GM18511 (cell line): ENCODE data around the gene KCNQ1OT1.
"Not testable (repeated sequence)": the region's sequence is repeated elsewhere in the genome, so short reads cannot be mapped to it uniquely, and the experiment has no call there.

ENCODE experiments used
- ATAC-seq: cut with Tn5 transposase; IDR thresholded peaks from one replicate; pipeline ENCODE4 v1.9.1; 2021; ENCODE audit warnings: mild to moderate bottlenecking, moderate library complexity; ENCODE audit not compliant: unreplicated experiment

KCNQ1OT1 gene

GRCh38 chr11:2655016-2655719 is 44.6 kb downstream of the KCNQ1OT1 start:
- no peak for ATAC-seq

- ATAC-seq = no peak
Observed at GRCh38 chr11:2653930-2654739, 45.7 kb downstream of the KCNQ1OT1 start.

- ATAC-seq = no peak
Observed at GRCh38 chr11:2653198-2653551, 46.6 kb downstream of the KCNQ1OT1 start.

GRCh38 chr11:2652333-2653197 is 47.2 kb downstream of the KCNQ1OT1 start:
- ATAC-seq = no peak

GRCh38 chr11:2651826-2652271 is 47.9 kb downstream of the KCNQ1OT1 start:
- no peak for ATAC-seq

GRCh38 chr11:2651054-2651617 is 48.7 kb downstream of the KCNQ1OT1 start:
- no peak for ATAC-seq

GRCh38 chr11:2650343-2650867 is 49.4 kb downstream of the KCNQ1OT1 start:
- ATAC-seq = no peak

GRCh38 chr11:2649848-2650247 is 49.9 kb downstream of the KCNQ1OT1 start:
- ATAC-seq = no peak

GRCh38 chr11:2649400-2649799 is 50.4 kb downstream of the KCNQ1OT1 start:
- ATAC-seq = no peak

- ATAC-seq = no peak
Observed at GRCh38 chr11:2647953-2648352, 51.8 kb downstream of the KCNQ1OT1 start.

- no peak for ATAC-seq
Observed at GRCh38 chr11:2647167-2647566, 52.6 kb downstream of the KCNQ1OT1 start.

- no peak for ATAC-seq
Observed at GRCh38 chr11:2645779-2646118, 54.0 kb downstream of the KCNQ1OT1 start.

- no peak for ATAC-seq
Observed at GRCh38 chr11:2644844-2645778, 54.7 kb downstream of the KCNQ1OT1 start.

- ATAC-seq = no peak
Observed at GRCh38 chr11:2643746-2644145, 56.0 kb downstream of the KCNQ1OT1 start.

- ATAC-seq = no peak
Observed at GRCh38 chr11:2641623-2642022, 58.2 kb downstream of the KCNQ1OT1 start.

- ATAC-seq = not testable (repeated sequence)
Observed at GRCh38 chr11:2639763-2640162, 60.0 kb downstream of the KCNQ1OT1 start.

- no peak for ATAC-seq
Observed at GRCh38 chr11:2631161-2631560, 68.6 kb downstream of the KCNQ1OT1 start.

- no peak for ATAC-seq
Observed at GRCh38 chr11:2630679-2631078, 69.1 kb downstream of the KCNQ1OT1 start.

GRCh38 chr11:2625183-2625582 is 74.6 kb downstream of the KCNQ1OT1 start:
- ATAC-seq = no peak

GRCh38 chr11:2621894-2622293 is 77.9 kb downstream of the KCNQ1OT1 start:
- no peak for ATAC-seq
